Right lobe of liver (tissue), 6 donors: ENCODE results near the gene NAXE. TPM values are rescaled to one million over a fixed set of nuclear protein-coding genes. Genes with fewer than 3 reads are reported as not detected.

Source experiments
- ATAC-seq, 4 donors: fragments of 200-7000 bp; cut with Tn5 transposase; one replicate each; pipeline ENCODE4 v1.9.1; 2020; ENCODE audit warnings: mild to moderate bottlenecking in 4 of 4, moderate library complexity in 4 of 4
- DNase-seq, 3 donors: peaks; one replicate each; pipeline ENCODE4 v3.0.0-alpha.2; 2020
- H3K27ac ChIP-seq, 3 donors: fragments of 200-600 bp; one replicate each; pipeline ENCODE4 v1.8.0; 2022
- H3K27me3 ChIP-seq, 2 donors: fragments of 200-600 bp; one replicate each; pipeline ENCODE4 v1.8.0; 2022
- H3K36me3 ChIP-seq, 4 donors: fragments of 200-600 bp; sonication (generic) in 1 of 4; one replicate each; pipeline versions ENCODE4 v1.5.1 to v1.8.0; 2017 to 2022; ENCODE audit warnings: control low read depth in 1 of 4
- H3K4me1 ChIP-seq, 4 donors: fragments of 200-600 bp; sonication (generic) in 1 of 4; one replicate each; pipeline versions ENCODE4 v1.5.1 to v1.8.0; 2017 to 2022; ENCODE audit warnings: control low read depth in 1 of 4
- H3K4me3 ChIP-seq, 3 donors: fragments of 200-600 bp; one replicate each; pipeline ENCODE4 v1.8.0; 2022
- H3K9me3 ChIP-seq, 4 donors: fragments of 200-600 bp; sonication (generic) in 1 of 4; one replicate each; pipeline versions ENCODE4 v1.5.1 to v1.8.0; 2017 to 2022; ENCODE audit warnings: control low read depth in 1 of 4
- CTCF ChIP-seq, 4 donors: fragments of 200-600 bp in 3 of 4; fragments of 450-650 bp in 1 of 4; IDR thresholded peaks; one replicate each; pipeline versions ENCODE4 v1.5.1 to v1.8.0; 2016 to 2022; ENCODE audit warnings: antibody characterized with exemption in 4 of 4, mild to moderate bottlenecking in 2 of 4
- POLR2A ChIP-seq: fragments of 450-650 bp; IDR thresholded peaks from one replicate; pipeline ENCODE4 v1.6.1; 2017; ENCODE audit warnings: antibody characterized with exemption, mild to moderate bottlenecking
- WGBS: methylation state at CpG from one replicate; pipeline ENCODE4 v1.1.6; 2018; ENCODE audit warnings: low coverage, low lambda C conversion rate; ENCODE audit not compliant: insufficient coverage; ENCODE audit errors: missing lambda C conversion rate; 5-methylcytosine and 5-hydroxymethylcytosine counted together
- intact Hi-C, 2 donors: fragments of 100-400 bp; cut with DNase I; formaldehyde crosslinking; loops; one replicate each; pipeline versions ENCODE4 v1.11.2 to v1.14.1; 2022
- total RNA-seq, 6 experiments: library from RNA; depleted of rRNA in 2 of 6; stranded (reverse); fragments of >200 nt in 2 of 6; fragmentation: NEBNext Ultra II Directional in 3 of 6; extraction: Animal tissue kit (Norgen Biotek cat#: 25700) in 3 of 6; gene quantifications; one replicate each; pipeline versions ENCODE4 v1.1.0 to v1.2.4, GENCODE V29; 2016 to 2023
- donor health status: DM: no; HTN: yes; CAD: no.
- donor health status: DM: no; HTN: no; CAD: no.
- donor health status: DM: no; HTN: no; CAD: no.
- donor health status: DM: no; HTN: yes; CAD: no.
- donor health status: DM: no; HTN: yes; CAD: no.

The NAXE gene
- total RNA-seq, 6 experiments from 2014 or later = 37.7 to 72.3 (median 49.4) TPM

GRCh38 chr1:156638189-156638985 lies 46.8 kb downstream of the NAXE start:
- 71% methylated on average over 7 of the region's 8 CpGs for WGBS
- DNase-seq (no peak), ATAC-seq (no peak)
- H3K27ac ChIP-seq = no peak overlapping the region
- H3K4me3 ChIP-seq = no peak overlapping the region
- intact Hi-C loops = no loop called here
- no peaks in the 10 kb centered on the region for H3K27me3 ChIP-seq
- TF ChIP-seq POLR2A (no peak), CTCF (IDR thresholded peaks at IDR 0.05) (no peak)
- H3K4me1 ChIP-seq = peaks cover 0 to 5% (median 0%) of the 10 kb centered on the region in 4 donors
- no peaks in the 10 kb centered on the region for H3K36me3 ChIP-seq
- H3K9me3 ChIP-seq = no peaks in the 10 kb centered on the region

GRCh38 chr1:156639601-156640101 lies 48.1 kb downstream of the NAXE start:
- Histone ChIP-seq H3K4me1 (peaks cover 0 to 5% (median 0%) of the 10 kb centered on the region in 4 donors), H3K4me3 (no peak overlapping the region), H3K27ac (no peak overlapping the region), H3K36me3 (no peaks in the 10 kb centered on the region), H3K9me3 (no peaks in the 10 kb centered on the region), H3K27me3 (no peaks in the 10 kb centered on the region)
- no peak for ATAC-seq
- WGBS = 0% methylated on average over 1 of the region's 6 CpGs
- intact Hi-C loops = no loop called here
- TF ChIP-seq POLR2A (no peak), CTCF (IDR thresholded peaks at IDR 0.05) (no peak)
- no peak for DNase-seq

GRCh38 chr1:156640842-156641706 lies 49.5 kb downstream of the NAXE start:
- Histone ChIP-seq H3K27ac (no peak overlapping the region), H3K4me1 (peaks cover 0 to 5% (median 0%) of the 10 kb centered on the region in 4 donors), H3K27me3 (no peaks in the 10 kb centered on the region), H3K4me3 (no peak overlapping the region), H3K36me3 (no peaks in the 10 kb centered on the region), H3K9me3 (no peaks in the 10 kb centered on the region)
- 23% methylated on average over 3 of the region's 6 CpGs for WGBS
- no peak for DNase-seq
- no peak for TF ChIP-seq CTCF (IDR thresholded peaks at IDR 0.05)
- intact Hi-C loops = no loop called here
- ATAC-seq = no peak

GRCh38 chr1:156641761-156642264 lies 50.2 kb downstream of the NAXE start, which contains the start of gene BCAN:
Gene BCAN, plus strand, starts transcription at chr1:156642117. Its CDS starts 3,938 bp downstream, at chr1:156646055.
- H3K9me3 ChIP-seq = no peaks in the 10 kb centered on the region
- H3K27me3 ChIP-seq = no peaks in the 10 kb centered on the region
- DNase-seq (no peak), ATAC-seq (peak in 1 of 4 donors; percentile 29)
- H3K4me1 ChIP-seq = peaks cover 0 to 5% (median 0%) of the 10 kb centered on the region in 4 donors
- WGBS = under 1% methylated on average over 15 of the region's 46 CpGs
- TF ChIP-seq POLR2A = no peak
- no peak for TF ChIP-seq CTCF (IDR thresholded peaks at IDR 0.05)
- no peak within 1 kb of the TSS for H3K27ac ChIP-seq
- H3K36me3 ChIP-seq = no peaks in the 10 kb centered on the region
- intact Hi-C loops = no loop called here
- H3K4me3 ChIP-seq = no peak within 1 kb of the TSS
